DMS 273 treated with DMSO at 0.1 percent for 48 hours (cell line): Measurements from ENCODE around the gene OLFM1.

ENCODE experiments used
- DNase-seq: peaks from one replicate; lab custom pipeline; 2025; lab: John Stamatoyannopoulos, UW

The OLFM1 gene

DNA sequence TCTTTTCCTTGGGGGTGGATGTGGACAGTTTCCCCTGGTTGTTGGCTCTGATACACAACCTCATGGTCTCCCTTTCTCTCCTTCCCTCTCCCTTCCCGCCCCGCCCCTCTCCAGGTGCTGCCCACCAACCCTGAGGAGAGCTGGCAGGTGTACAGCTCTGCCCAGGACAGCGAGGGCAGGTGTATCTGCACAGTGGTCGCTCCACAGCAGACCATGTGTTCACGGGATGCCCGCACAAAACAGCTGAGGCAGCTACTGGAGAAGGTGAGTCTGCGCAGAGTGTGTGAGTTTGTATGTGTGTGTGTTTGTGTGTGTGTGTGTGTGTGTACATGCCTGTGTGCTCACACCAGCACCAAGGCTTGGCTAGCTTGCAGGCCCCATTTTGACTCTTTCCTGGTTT, 2.6 kb downstream of the OLFM1 start:
- no peak for DNase-seq

- DNase-seq, result no peak
These were observed 3.1 kb downstream of the OLFM1 start for GRCh38 chr9:135090547-135090946.

DNA sequence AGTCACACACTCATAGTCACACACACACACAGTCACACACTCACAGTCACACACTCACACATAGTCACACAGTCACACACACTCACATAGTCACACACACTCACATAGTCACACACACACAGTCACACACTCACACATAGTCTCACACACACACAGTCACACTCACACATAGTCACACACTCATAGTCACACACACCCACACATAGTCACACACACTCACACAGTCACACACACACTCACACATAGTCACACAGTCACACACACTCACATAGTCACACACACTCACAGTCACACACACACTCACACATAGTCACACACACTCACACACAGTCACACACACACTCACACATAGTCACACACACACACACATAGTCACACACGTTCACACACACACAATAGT, 4.1 kb downstream of the OLFM1 start:
- no peak for DNase-seq

- DNase-seq, result no peak
These were observed 5.6 kb downstream of the OLFM1 start for GRCh38 chr9:135093111-135093510.

DNA sequence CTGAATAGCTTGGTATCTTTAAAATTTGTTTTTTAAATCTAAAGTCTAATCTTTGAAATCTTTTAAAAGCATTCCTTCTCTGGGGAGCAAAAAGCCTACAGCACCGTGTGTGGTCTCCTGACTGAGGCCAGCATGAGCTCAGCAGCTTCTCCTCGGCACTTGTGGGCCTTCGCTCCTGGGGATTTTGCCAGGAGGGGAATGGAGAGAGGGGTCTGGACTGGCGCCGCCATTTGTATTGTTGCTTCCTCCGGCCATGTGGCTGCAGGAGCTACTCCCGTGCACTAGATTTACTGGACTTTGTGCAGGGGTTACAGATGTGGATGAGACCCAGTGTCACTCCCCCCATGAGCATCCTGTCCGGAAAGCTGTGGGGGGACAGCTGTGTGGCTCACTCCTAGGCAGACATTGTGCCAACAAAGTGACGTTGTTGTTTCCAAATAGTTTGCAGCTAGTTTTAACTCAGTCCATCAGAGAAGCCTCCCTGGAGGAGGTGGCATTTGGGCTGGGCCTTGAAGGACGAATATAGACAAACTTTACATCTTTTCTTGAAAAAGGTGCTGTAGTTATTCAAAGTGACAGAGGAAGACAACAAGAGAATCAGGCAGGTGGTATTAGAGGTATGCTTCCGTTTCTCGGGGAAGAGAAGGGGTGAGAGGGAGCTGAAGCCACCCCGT, 6.6 kb downstream of the OLFM1 start:
- DNase-seq, result no peak

DNA sequence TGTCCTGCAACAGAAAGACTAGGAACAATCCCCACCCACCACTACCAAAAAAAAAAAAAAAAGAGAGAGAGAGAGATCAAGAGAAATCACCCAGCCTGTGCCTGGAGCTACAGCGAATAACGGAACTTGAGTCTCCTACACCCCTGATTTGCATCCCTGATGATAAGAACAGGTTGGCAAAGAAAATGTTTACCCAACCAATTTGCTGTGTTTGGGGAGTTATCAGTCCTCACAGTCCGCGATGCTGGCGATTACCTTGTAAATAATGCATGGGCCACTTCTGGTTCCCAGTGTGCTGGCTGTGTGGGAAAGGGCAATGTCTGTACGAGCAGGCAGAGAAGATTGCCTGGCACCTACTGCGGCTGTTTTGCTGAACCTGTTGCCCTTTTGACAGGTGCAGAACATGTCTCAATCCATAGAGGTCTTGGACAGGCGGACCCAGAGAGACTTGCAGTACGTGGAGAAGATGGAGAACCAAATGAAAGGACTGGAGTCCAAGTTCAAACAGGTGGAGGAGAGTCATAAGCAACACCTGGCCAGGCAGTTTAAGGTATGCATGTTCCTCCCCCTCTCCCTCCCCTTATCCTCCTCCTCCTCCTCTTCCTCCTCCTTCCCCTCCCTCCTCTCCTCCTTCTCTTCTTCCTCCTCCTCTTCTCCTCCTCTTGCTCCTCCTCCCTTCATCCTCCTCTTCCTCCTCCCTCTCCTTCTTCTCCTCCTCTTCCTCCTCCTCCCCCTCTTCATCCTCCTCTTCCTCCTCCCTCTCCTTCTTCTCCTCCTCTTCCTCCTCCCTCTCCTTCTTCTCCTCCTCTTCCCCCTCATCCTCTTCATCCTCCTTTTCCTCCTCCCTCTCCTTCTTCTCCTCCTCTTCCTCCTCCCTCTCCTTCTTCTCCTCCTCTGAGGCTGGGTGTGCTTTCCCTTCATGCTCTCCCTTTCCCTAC, 8.3 kb downstream of the OLFM1 start:
- no peak for DNase-seq

DNA sequence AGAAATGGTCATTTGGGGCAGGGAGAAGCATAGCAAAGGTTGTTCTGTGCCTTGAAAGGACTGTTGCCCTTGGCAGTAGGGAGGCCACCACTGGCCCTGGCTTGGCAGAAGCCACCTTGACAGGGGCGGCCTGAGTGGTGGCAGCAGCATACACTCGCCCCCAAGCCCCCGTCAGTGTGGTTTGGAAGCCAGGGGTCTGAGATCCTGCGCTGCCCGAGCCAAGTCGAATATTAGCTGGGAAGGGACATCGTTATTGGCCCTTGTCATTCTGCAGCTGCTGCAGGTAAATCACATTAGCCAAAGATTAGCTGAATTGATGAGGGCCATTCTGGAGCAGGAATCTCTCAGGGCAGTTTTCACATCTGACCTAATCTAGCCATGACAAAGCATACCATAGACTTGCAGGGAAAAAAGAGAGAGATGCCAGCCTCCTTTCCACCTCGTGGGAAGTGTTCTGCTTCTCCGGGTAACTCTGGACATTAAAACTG, 9.0 kb downstream of the OLFM1 start:
- no peak for DNase-seq

DNA sequence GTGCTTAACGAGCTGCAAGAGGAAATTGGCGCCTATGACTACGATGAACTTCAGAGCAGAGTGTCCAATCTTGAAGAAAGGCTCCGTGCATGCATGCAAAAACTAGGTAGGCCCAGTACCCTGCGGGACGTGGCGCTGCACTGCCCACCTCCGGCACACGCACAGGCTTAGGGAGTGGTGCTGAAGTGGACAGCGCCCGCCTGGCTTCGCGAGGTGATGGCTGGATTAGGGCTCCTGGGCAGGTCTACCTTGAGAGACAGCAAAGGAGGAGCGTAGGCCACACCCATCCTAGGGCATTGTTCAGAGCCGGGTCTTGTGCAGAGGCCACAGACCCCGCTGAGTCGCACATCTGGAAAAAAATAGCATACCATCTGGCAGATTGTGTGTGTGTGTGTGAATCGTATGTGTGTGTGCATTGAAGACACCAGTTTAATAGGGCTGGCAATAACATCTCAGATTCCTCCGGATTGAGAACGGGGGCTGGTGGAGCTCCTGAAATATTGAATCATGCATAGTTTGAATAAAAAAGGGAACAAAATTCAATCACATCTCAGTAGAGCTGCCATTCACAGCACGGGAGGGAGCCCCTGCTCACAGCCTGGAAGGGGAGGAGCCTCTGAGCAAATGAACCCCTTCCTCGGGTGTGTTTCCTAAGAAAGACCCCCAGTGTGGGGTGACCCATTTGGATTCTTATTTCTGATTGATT, 11.1 kb downstream of the OLFM1 start:
- DNase-seq, result no peak

GRCh38 chr9:135099574-135099973, 12.1 kb downstream of the OLFM1 start:
- DNase-seq, result no peak

DNA sequence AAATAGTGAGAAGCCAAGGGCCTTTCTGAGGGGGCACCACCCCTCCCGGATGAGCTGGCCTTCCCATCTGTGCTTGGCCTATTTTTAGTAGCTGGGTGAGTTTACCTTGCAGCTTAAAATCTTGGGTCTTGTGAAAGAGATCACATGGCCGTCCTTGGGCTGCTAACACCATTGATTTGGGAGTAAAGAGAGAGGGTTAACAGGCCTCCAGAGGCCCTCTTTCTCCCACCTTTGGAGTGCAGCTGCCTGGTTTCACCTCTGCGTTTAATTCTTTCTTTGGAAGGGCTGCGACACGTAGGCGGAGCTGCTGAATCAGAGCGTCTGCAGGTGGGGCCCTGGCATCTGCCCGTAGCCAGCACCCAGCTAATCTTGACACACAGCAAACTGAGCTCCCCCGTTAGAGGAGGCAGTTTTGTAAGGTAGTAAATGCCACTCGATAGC, 12.8 kb downstream of the OLFM1 start:
- no peak for DNase-seq

DNA sequence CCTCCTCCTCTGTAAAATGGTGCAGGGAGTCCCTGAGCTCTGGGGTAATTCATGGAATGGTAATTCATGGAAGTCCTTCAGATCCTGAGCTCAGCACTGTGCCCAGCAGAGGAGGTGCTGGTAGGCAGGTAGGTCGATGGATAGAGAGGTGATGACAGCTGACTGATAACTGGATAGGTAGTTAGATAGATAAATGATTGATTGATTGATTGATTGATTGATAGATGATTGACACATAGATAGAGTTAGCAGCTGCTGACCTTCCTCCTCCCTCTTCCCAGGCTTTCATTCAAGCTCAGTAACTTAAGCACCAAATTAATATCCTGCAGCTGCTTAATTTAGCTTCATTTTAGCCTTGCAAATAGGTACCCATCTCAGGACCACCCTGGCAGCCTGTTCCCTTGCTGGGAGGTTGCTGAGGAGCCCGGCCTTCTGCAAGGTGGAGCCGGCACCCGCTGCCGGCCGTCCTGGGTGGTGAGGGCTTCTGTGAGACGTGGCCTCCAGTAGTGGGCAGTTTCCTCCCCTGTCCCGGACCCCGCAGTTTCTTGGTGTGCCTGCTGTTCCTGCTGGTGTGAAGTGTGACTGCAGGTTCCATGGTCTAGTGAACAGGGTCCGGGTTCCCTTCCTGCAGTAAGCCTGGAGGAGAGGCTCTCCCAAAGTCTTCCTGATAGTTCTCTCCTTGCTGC, 13.4 kb downstream of the OLFM1 start:
- DNase-seq, result no peak

DNA sequence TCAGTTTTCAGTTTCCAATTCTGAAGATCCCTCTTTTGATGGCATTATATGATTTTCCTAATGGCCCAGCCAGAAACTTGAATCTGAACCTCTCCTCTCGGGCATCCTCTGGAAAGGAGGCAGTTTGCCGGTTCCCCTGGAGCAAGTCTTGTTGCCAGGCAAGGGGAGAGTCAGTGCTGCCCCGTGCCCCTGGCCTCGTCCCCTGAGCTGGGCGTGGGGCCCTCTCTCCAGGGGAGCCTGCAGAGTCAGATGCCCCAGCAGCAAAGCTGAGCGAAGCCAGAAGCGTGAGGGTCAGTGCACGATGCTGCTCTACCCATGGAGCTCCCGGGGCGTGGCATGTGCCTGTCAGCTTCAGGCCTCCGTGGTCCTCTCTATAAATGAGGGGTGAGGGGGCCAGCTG, 14.0 kb downstream of the OLFM1 start:
- no peak for DNase-seq

DNA sequence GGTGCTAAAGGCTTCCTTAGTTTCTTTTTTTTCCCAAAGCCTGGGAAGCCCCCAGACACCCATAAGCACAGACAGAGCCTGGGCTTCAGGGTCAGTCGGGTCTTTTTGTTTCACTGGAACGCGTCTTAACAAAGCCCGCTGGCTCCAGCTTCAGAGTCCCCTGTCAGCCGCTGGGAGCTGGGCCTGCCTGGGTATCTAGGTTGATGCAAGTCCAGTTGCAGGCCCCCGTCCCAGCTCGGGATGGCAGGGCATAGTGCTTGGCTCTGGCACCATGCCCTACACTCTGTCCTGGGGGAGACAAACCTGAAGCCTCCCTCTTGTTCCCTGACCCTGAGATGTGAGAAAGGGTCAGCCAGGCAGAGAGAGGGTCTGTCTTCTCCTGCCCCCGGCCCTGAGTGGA, 14.5 kb downstream of the OLFM1 start:
- no peak for DNase-seq

- no peak for DNase-seq
These were observed 14.9 kb downstream of the OLFM1 start for GRCh38 chr9:135102331-135102730.

DNA sequence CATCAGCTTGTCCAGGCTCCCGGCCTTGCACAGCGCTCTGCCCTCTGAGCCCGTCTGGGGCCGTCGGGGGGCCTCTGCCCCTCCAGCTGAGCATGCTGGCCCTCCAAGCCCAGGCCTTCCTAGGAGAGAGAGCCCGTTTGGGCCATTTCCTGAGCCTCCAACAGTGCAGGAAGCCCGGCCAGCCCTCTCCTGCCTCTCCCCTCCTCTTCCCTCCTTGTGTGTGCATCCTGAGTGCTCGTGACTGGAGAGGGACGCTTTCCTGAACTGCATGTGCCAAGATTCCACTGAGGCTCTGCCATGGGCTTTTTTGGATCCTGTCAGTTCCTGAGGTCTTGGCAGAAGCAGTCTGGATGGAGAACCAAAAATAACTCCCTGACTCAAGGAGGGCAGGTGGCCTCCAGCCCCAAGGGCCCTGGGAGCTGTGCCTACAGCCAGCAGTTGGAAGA, 15.6 kb downstream of the OLFM1 start:
- DNase-seq, result no peak

DNA sequence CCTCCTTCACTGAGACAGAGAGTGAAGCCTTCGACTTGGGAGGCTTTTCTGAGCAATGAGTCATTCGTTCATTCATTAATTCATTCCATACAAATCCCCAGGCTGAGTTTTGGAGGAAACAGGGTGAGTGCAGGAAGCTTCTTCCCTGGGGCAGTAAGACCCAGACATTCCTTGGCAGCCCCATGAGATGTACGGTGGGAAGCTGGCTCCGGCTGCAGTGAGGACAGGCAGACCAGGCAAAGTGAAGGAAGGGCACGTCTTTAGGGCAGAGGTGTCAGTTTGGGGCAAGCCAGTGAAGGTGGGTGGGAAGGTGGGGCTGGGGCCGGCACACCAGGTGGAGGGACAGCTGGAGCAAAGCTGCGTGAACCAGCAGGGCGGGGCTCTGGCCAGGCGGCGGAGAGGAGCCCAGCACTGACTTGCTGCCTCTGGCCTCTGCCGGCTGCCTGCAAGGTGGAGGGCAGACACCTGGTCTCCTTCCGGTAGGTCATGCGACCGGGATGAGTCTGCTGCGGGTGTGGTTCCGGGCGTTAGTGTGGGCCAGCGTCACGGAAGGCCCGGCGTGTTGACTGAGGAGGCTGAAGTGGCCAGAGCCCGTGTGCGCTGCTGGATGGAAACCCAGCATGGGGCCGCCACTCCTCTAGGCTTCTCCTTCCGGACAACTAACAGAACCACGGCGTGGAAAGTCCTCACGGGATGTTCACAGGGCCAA, 16.6 kb downstream of the OLFM1 start:
- no peak for DNase-seq

DNA sequence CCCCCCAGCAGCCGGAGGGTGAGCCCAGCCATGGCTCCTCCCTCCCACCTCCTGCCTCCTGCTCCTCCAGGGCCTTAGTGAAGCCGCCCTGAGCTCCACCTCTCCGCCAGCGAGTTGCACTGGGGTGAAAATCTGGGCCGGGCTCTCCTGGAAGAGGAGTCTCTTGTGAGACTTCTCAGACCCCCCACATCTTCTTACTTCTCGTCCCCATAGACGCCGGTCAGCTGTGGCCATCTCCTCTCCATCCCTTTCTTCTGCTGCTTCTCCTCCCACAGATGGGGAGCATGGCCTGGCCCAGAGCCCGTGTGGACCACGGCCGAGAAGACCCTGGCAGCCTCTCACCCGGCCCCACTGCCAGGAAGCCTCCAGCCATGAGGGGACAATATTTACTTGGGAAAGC, 17.3 kb downstream of the OLFM1 start:
- no peak for DNase-seq

DNA sequence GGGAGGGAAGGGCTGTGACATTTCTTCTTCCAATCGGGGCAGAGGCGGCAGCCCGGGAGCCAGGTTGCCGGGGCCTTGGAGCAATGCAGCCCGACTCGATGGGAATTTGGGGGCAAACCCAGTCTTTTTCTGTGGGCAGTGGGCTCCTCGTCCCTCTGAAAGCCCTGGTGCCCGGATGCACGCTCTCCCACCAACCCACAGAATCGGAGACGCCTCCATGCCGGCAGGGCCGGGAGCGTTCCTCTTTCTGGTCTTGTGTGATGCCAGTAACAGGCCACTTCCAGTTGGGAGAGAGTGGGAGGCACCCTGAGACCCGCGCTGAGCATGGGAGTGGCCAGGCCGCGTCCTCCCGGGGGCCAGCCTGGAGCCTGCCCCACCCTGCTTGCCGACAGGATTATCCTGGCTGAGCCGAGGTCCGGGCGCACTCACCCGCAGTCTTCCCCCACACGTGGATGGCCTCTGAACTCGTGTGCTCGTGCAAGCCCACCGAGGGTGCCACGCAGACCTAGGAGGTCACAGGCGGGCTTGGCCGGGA, 17.8 kb downstream of the OLFM1 start:
- no peak for DNase-seq

DNA sequence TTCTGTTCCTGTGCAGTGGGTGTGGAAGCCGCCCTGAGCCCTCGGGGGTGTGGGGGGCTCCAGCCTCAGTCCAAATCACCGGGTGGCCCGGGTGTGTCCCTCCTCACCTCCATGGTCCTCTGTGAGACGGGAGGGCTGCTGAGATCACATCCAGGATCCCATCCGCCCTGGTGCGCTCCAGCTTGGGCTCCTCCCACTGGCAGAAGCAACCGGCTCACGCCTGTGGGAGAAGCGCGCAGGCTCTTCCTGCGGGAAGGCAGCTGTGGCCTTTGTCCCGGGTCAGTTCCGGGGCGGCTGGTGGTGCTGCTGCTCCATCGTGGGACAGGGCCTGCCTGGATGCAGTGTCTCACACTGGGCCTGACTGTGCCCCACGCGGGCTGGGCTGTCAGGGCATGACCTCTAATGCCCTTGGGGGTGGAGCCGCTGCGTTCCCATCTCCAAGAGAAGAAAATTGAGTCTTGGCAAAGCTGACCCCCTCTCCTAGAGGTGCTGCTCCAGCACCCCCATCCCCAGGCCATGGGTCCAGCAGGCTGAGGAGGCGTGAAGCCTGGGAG, 18.5 kb downstream of the OLFM1 start:
- no peak for DNase-seq

GRCh38 chr9:135106551-135107270, 19.2 kb downstream of the OLFM1 start:
- DNase-seq, result no peak
